HG03378 (cell line): ENCODE measurements around the gene PAGE2.
"Not testable (repeated sequence)": the region's sequence is repeated elsewhere in the genome, so short reads cannot be mapped to it uniquely, and the experiment has no call there.

Experiments
- ATAC-seq: cut with Tn5 transposase; IDR thresholded peaks from one replicate; pipeline ENCODE4 v1.9.1; 2021; ENCODE audit warnings: mild to moderate bottlenecking, moderate library complexity; ENCODE audit not compliant: unreplicated experiment

The PAGE2 gene

DNA sequence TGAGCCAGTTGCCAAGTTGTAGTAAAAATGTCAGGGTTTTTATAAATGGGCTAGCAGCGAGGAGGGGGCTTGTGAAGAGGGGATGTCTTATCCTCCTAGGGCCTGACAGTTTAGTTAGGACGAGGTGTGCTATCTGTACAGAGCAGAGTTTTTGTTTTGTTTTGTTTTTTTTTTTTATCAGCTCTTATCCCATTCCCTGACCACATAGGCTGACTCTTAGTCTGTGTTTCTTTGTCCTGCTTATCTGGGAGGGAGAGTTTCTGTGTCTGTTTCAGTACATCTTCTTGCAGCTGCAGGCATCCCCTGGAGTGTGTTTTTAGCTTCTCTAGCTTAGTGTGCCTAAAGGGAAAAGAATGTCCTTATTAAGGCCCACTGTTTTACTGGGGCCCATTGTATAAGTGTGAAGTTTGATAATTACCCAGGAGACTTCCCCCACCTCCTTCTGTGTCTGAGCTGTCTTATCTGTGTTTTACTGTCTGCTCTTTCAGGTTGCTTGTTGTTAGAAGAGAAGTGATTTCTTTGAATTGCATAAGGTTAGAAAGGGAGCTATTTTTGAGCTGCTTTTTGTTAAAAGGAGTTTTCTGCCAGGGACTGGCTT is 32.0 kb downstream of the PAGE2 start:
- no peak for ATAC-seq

DNA sequence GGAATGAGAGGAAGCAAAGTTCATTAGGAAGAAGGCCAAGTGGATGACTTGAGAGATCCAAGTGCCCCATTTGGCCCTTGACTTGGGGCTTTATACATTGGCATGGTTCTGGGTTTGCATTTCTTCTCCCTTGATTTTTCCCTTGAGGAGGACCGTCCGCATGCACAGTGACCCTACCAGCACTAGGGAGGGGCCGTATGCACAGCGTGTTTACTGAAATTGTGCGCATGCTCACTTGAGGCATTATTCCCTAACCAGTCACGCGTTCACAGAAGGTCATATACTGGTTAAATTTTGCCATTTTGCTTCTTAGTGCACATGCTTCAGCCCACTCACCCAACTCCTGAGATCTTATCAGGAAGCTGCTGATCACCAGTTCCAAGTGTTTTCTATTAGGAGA is 35.1 kb downstream of the PAGE2 start:
- ATAC-seq: no peak

DNA sequence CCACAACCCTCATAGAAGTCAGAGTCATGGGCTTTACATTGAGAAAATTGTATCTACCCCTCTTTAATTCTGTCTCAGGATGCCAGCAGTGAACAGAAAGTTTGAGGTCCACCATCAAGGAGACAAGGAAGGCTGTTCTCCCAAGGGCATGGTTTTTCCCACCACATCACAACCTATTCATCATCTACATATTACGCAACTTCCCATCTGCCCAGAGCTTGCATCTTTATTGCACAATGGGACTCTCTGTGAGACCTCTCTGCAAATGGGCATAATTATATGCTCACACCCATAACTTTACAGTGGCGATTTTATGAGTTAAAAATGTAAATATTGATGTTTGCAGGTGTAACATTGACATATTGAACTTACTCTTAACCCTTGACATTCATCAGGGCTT is 38.9 kb downstream of the PAGE2 start:
- ATAC-seq: no peak

DNA sequence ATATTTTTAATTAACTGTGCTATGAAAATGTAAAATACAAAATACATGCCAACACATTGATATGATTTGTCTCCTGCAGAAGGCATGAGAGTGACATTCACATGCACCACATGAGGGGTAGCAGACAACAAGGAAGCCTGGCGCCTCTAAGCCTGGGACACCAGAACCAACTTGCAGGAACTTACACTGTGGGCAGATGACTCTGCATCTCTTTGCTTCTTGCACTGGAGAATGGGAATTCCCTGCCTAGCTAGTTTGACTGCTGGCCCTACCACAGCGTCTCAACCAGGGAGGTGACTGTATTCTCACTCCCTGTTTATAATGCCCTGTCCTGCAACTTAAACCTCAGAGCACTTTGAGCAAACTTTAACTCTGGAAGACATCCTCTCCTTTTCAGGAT is 40.5 kb downstream of the PAGE2 start:
- no peak for ATAC-seq

DNA sequence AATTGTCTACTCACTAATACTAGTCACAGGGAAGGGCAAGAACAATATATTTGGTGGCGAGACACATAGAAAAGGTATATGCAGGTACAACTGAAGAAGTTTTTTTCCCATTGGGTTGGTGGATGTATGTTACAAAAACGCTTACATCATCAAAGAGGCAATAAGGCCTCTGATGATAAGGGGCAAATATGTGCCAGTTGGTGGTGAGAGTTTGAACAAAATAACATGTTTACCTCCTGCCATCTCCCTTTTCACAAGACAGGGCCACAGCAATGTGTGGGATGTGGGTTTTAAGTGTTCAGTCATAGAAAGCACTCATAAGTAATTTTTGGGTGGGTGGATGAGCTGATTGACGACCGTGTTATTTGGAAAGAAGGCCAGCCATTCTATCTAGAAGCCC is 41.7 kb downstream of the PAGE2 start:
- ATAC-seq: no peak

DNA sequence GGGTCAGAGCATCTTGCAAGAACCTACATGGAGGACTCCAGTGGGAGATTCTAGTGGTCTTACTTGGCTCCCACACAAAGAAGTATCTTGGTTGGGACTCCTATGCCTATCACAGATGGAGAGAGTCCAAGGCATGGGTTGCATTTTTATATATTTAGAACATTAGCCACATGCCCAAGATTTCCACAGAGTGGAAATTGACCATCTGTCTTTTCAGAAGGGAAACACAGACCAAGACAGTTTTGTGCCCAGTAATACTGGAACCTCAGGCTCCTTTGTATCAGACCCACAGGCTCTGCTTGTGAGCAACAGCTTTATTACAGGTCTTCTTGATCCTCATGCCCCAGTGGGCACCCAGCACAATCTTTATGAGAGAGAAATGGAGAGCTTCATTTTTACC is 43.6 kb downstream of the PAGE2 start:
- no peak for ATAC-seq

DNA sequence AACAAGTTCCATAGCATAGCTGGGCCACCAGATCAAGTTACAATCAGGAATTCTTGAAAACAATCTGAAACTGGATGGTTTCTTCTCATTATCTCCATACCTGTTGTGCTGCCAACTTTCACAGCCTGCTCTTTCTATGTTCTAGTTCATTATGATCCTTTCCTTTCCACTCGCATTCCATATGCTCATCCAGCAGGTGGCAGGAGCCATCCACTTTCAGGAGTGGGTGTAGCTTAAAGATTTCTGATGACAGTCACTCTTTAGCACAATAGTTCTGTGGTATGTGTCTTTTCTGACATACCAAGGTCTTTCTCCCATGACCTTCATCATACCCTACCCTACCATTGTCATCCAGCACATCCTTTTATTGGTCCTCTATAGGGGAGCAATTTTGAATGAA is 46.4 kb downstream of the PAGE2 start:
- ATAC-seq: no peak

DNA sequence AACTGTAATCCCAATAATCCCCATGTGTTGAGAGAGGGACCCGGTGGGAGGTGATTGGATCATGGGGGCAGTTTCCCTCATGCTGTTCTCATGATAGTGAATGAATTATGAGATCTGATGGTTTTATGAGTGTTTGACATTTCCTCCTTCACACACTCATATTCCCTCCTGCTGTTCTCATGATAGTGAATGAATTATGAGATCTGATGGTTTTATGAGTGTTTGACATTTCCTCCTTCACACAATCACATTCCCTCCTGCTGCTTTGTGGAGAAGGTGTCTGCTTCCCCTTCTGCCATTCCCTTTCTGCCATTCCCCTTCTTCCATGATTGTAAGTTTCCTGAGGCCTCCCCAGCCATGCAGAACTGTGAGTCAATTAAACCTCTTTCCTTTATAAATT is 52.0 kb downstream of the PAGE2 start:
- not testable (repeated sequence) for ATAC-seq
